SK-N-SH treated with all-trans-retinoic acid at 6 μM for 48 hours (cell line): ENCODE data around the gene DGAT2L6.

Experiments
- ATAC-seq: fragments of 200-7000 bp; cut with Tn5 transposase; 3 replicates; pipeline ENCODE4 v1.9.1; 2020; ENCODE audit warnings: mild to moderate bottlenecking, moderate library complexity
- ARNTL ChIP-seq: fragments of 450-650 bp; formaldehyde crosslinking; IDR thresholded peaks from 2 replicates; pipeline ENCODE4 v1.5.0; 2020; ENCODE audit warnings: low read depth, mild to moderate bottlenecking, moderate library complexity, borderline replicate concordance
- BACH2 ChIP-seq: fragments of 250-450 bp; sonication (Bioruptor Pico); IDR thresholded peaks from 2 replicates; pipeline ENCODE4 v1.9.0; 2021; ENCODE audit warnings: mild to moderate bottlenecking, borderline replicate concordance
- CREB5 ChIP-seq: fragments of 250-450 bp; sonication (Bioruptor Pico); IDR thresholded peaks from 2 replicates; pipeline ENCODE4 v1.5.1; 2020; ENCODE audit warnings: low read depth, mild to moderate bottlenecking, moderate library complexity
- CSDC2 ChIP-seq: fragments of 250-450 bp; sonication (Bioruptor Pico); IDR thresholded peaks from 2 replicates; pipeline ENCODE4 v1.5.0; 2020; ENCODE audit warnings: mild to moderate bottlenecking, moderate library complexity
- CSRNP3 ChIP-seq: fragments of 250-450 bp; sonication (Bioruptor Pico); IDR thresholded peaks from 2 replicates; pipeline ENCODE4 v1.5.1; 2021; ENCODE audit warnings: mild to moderate bottlenecking, moderate library complexity
- ESRRG ChIP-seq: fragments of 250-450 bp; sonication (Bioruptor Pico); IDR thresholded peaks from 2 replicates; pipeline ENCODE4 v1.6.1; 2021; ENCODE audit warnings: mild to moderate bottlenecking
- GLIS3 ChIP-seq: fragments of 250-450 bp; sonication (Bioruptor Pico); IDR thresholded peaks from 2 replicates; pipeline ENCODE4 v1.5.0; 2020; ENCODE audit warnings: mild to moderate bottlenecking, moderate library complexity
- ISL1 ChIP-seq: fragments of 250-450 bp; sonication (Bioruptor Pico); IDR thresholded peaks from 2 replicates; pipeline ENCODE4 v2.1.2; 2022; ENCODE audit warnings: mild to moderate bottlenecking, moderate library complexity
- OSR1 ChIP-seq: fragments of 250-450 bp; sonication (Bioruptor Pico); IDR thresholded peaks from 2 replicates; pipeline ENCODE4 v1.8.0; 2022; ENCODE audit warnings: moderate library complexity, mild to moderate bottlenecking, inconsistent platforms
- PATZ1 ChIP-seq: fragments of 250-450 bp; sonication (Bioruptor Pico); IDR thresholded peaks from 2 replicates; pipeline ENCODE4 v1.8.0; 2020; ENCODE audit warnings: mild to moderate bottlenecking, moderate library complexity, borderline replicate concordance
- POU6F1 ChIP-seq: fragments of 250-450 bp; sonication (Bioruptor Pico); IDR thresholded peaks from 2 replicates; pipeline ENCODE4 v1.8.0; 2021; ENCODE audit warnings: low read depth, mild to moderate bottlenecking, moderate library complexity, borderline replicate concordance
- PPARA ChIP-seq: fragments of 250-450 bp; sonication (Bioruptor Pico); IDR thresholded peaks from 2 replicates; pipeline ENCODE4 v1.5.0; 2020; ENCODE audit warnings: mild to moderate bottlenecking, borderline replicate concordance
- RARB ChIP-seq: fragments of 250-450 bp; sonication (Bioruptor Pico); IDR thresholded peaks from 2 replicates; pipeline ENCODE4 v1.8.0; 2021; ENCODE audit warnings: mild to moderate bottlenecking, moderate library complexity
- SNAI2 ChIP-seq: fragments of 250-450 bp; sonication (Bioruptor Pico); IDR thresholded peaks from 2 replicates; pipeline ENCODE4 v1.5.0; 2020; ENCODE audit warnings: mild to moderate bottlenecking, moderate library complexity
- TCF4 ChIP-seq: fragments of 250-450 bp; sonication (Bioruptor Pico); IDR thresholded peaks from 2 replicates; pipeline ENCODE4 v1.8.0; 2021; ENCODE audit warnings: mild to moderate bottlenecking, moderate library complexity, borderline replicate concordance
- TOX ChIP-seq: fragments of 250-450 bp; sonication (Bioruptor Pico); IDR thresholded peaks from 2 replicates; pipeline ENCODE4 v1.8.0; 2021; ENCODE audit warnings: mild to moderate bottlenecking, moderate library complexity, borderline replicate concordance
- TSHZ2 ChIP-seq: fragments of 250-450 bp; sonication (Bioruptor Pico); IDR thresholded peaks from 2 replicates; pipeline ENCODE4 v1.5.0; 2020; ENCODE audit warnings: mild to moderate bottlenecking, moderate library complexity
- ZC3H10 ChIP-seq: fragments of 250-450 bp; sonication (Bioruptor Pico); IDR thresholded peaks from 2 replicates; pipeline ENCODE4 v1.5.1; 2021; ENCODE audit warnings: mild to moderate bottlenecking, moderate library complexity
- ZFP3 ChIP-seq: fragments of 250-450 bp; sonication (Bioruptor Pico); IDR thresholded peaks from 2 replicates; pipeline ENCODE4 v1.5.0; 2020; ENCODE audit warnings: mild to moderate bottlenecking, moderate library complexity
- ZFP30 ChIP-seq: fragments of 450-650 bp; formaldehyde crosslinking; IDR thresholded peaks from 2 replicates; pipeline ENCODE4 v1.5.0; 2022; ENCODE audit warnings: mild to moderate bottlenecking, moderate library complexity
- ZNF565 ChIP-seq: fragments of 450-650 bp; formaldehyde crosslinking; conservative IDR thresholded peaks from 2 replicates; pipeline ENCODE4 v1.5.0; 2020; ENCODE audit warnings: low read depth, mild to moderate bottlenecking, moderate library complexity
- ZNF70 ChIP-seq: fragments of 450-650 bp; formaldehyde crosslinking; IDR thresholded peaks from 2 replicates; pipeline ENCODE4 v1.5.0; 2020; ENCODE audit warnings: mild to moderate bottlenecking, moderate library complexity
- ZNF8 ChIP-seq: fragments of 450-650 bp; formaldehyde crosslinking; IDR thresholded peaks from 2 replicates; pipeline ENCODE4 v1.5.0; 2020; ENCODE audit warnings: mild to moderate bottlenecking, moderate library complexity

Gene DGAT2L6

GRCh38 chrX:70141373-70141772 is 35.9 kb upstream of the DGAT2L6 start:
- no peak for TF ChIP-seq SNAI2
- no peak for TF ChIP-seq TCF4 (CRISPR knock-in tag)
- TF ChIP-seq GLIS3: no peak
- no peak for TF ChIP-seq ZNF8
- no peak for TF ChIP-seq CSRNP3 (CRISPR knock-in tag)
- no peak for TF ChIP-seq OSR1 (CRISPR knock-in tag)
- TF ChIP-seq ISL1 (CRISPR knock-in tag): no peak
- TF ChIP-seq PPARA (CRISPR knock-in tag): no peak
- no peak for TF ChIP-seq RARB (CRISPR knock-in tag)
- TF ChIP-seq ZNF70 (CRISPR knock-in tag): no peak
- no peak for TF ChIP-seq ZFP3 (CRISPR knock-in tag)
- no peak for TF ChIP-seq TSHZ2 (CRISPR knock-in tag)
- no peak for TF ChIP-seq ZFP30 (CRISPR knock-in tag)
- TF ChIP-seq ESRRG: no peak
- TF ChIP-seq ARNTL (CRISPR knock-in tag): no peak
- no peak for TF ChIP-seq BACH2 (CRISPR knock-in tag)
- no peak for TF ChIP-seq POU6F1
- no peak for TF ChIP-seq CREB5 (CRISPR knock-in tag)
- no peak for TF ChIP-seq ZNF565 (CRISPR knock-in tag)
- TF ChIP-seq CSDC2: no peak

GRCh38 chrX:70166601-70167590 is 10.4 kb upstream of the DGAT2L6 start:
- no peak for TF ChIP-seq ZFP3 (CRISPR knock-in tag)
- TF ChIP-seq ZC3H10 (CRISPR knock-in tag): no peak
- TF ChIP-seq BACH2 (CRISPR knock-in tag): no peak
- no peak for TF ChIP-seq ARNTL (CRISPR knock-in tag)
- no peak for TF ChIP-seq CREB5 (CRISPR knock-in tag)
- TF ChIP-seq TCF4 (CRISPR knock-in tag): no peak
- TF ChIP-seq SNAI2: no peak
- no peak for TF ChIP-seq GLIS3
- no peak for TF ChIP-seq ESRRG
- no peak for TF ChIP-seq ISL1 (CRISPR knock-in tag)
- no peak for TF ChIP-seq PATZ1 (CRISPR knock-in tag)
- no peak for TF ChIP-seq PPARA (CRISPR knock-in tag)
- TF ChIP-seq CSRNP3 (CRISPR knock-in tag): no peak
- no peak for TF ChIP-seq OSR1 (CRISPR knock-in tag)
- TF ChIP-seq ZNF565 (CRISPR knock-in tag): no peak
- no peak for TF ChIP-seq RARB (CRISPR knock-in tag)
- no peak for TF ChIP-seq TOX (CRISPR knock-in tag)
- TF ChIP-seq POU6F1: no peak
- TF ChIP-seq, all 23 proteins: peak for 0

More at GRCh38 chrX:70141373-70141772, 35.9 kb upstream of the DGAT2L6 start:
- ATAC-seq: no peak

More at GRCh38 chrX:70166601-70167590, 10.4 kb upstream of the DGAT2L6 start:
- ATAC-seq: peak; percentile 74
